Kidney glomerular epithelial cell (primary cell): ENCODE measurements around the gene C4B.
"Not testable (repeated sequence)": the region's sequence is repeated elsewhere in the genome, so short reads cannot be mapped to it uniquely, and the experiment has no call there.

Source experiments
- DNase-seq: peaks from one replicate; lab custom pipeline; 2025; lab: John Stamatoyannopoulos, UW

C4B gene

DNA sequence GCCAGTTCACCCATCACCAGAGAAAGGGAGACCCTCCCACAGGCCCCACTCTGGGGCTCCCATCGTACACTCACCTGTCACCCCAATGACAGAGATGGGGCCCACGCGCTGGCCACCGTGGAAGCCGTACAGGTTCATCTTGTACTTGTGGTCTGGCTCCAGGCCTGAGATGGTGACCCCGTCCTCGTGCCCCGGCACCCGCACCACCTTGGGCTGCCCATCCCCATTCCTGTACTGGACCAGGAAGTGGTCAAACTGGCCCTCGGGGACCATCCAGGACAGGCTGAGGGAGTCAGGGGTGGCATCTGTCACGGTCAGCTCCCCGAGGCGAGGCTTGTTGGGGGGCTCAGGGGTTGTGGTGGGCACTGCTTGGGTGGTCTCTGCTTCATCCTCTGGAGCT is 38.7 kb downstream of the C4B start:
- not testable (repeated sequence) for DNase-seq

DNA sequence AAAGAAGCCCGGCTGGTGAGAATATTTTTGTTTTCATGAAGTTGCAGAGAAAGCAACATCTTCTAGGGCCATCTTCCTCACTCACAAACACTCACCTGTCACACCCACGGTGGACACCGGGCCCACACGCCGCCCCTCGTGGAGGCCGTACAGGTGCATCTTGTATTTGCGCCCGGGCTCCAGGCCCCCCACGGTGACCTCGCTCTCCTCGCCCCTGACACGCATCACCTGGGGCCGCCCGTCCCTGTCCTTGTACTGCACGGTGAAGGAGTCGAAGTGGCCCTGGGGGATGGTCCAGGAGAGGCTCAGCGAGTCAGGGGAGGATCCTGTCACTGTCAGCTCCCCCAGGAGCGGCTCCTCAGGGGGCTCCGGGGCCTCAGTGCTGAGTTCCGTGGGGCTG is 41.2 kb downstream of the C4B start:
- DNase-seq: not testable (repeated sequence)

DNA sequence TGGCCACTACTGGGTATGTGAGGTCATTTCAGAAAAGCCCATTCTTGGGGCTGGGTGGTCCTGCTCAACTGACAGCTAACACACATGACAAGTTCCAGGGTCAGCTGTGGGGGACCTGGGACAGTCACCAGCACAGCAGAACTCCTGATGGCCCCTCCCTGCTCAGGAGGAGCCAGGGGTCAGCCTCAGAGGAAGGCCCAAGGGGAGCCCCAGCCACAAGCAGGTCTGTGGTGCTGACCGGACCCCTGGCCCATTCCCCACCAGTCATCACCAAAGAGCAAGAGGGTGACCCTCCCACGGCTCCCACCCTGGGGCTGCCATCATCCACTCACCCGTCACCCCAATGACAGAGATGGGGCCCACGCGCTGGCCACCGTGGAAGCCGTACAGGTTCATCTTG is 41.7 kb downstream of the C4B start:
- no peak for DNase-seq

DNA sequence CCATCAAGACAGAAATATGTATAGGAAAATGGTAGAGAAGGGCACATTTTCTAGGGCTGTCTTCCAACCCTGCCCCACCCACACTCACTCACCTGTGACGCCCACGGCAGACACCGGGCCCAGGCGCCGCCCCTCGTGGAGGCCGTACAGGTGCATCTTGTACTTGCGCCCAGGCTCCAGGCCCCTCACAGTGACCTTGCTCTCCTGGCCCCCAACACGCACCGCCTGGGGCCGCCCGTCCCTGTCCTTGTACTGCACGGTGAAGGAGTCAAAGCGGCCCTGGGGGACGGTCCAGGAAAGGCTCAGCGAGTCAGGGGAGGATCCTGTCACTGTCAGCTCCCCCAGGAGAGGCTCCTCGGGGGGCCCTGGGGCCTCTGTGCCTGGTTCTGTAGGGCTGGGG is 43.4 kb downstream of the C4B start:
- DNase-seq: no peak

DNA sequence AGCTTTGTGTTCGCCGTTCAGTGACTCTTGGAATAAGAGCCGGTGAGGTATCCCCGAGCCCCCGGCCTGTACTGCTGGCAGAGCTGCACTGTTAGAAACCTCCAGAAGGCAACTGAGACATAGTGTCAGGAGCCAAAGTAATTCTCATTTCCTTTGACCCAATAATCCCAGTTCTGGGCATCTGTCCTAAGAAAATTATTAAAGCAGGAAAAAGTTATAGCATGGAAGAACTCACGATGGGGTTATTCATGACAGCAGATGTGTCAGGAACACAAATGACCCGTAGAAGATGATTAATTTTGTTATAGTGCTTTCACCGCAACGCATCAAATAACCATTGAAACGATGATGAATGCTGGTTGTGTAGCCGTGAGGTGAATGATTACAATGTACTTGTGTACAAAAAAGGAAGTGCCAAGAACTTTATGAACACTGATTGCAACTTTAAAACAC is 43.9 kb downstream of the C4B start:
- no peak for DNase-seq

DNA sequence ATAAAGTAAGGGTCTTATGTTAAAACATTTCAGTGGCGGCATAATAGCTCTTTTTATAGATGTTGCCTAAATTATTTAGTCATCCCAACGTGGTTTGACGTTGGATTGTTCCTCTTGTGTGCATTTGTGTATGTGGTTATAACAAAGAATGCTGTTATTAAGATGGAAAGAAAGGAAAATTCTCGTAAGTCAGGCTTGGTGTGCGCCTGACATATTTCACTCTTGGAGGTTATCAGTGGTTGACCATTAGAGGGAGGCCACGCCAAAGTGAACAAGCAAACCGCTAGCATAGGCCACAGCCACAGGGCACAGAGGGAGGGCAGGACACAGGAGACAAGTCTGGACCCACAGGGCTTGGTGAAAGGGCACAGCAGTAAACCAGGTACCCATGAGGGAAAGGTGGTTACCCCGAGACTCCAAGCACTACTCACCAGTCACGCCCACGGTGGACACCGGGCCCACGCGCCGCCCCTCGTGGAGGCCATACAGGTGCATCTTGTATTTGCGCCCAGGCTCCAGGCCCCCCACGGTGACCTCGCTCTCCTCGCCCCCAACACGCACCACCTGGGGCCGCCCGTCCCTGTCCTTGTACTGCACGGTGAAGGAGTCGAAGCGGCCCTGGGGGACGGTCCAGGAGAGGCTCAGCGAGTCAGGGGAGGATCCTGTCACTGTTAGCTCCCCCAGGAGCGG is 46.5 kb downstream of the C4B start:
- no peak for DNase-seq

DNA sequence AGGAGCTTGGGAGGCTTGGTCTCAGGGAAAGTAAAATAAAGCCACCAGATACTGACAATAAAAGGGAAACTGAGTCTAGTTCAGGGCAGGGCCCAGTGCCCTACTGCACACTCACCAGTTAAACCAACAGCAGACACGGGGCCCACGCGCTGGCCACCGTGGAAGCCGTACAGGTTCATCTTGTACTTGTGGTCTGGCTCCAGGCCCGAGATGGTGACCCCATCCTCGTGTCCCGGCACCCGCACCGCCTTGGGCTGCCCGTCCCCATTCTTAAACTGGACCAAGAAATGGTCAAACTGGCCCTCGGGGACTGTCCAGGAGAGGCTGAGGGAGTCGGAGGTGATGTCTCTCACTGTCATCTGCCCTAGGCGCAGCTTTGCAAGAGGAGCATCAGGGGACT is 50.1 kb downstream of the C4B start:
- no peak for DNase-seq

DNA sequence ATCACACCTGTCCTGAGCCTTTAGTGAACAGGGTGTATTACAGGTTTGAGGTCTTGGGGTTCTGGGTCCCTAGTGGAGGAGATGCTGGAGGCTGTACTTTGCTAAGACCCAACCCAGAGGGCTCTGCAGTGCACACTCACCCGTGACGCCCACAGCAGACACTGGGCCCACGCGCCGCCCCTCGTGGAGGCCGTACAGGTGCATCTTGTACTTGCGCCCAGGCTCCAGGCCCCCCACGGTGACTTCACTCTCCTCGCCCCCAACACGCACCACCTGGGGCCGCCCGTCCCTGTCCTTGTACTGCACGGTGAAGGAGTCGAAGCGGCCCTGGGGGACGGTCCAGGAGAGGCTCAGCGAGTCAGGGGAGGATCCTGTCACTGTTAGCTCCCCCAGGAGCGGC is 52.9 kb downstream of the C4B start:
- not testable (repeated sequence) for DNase-seq

DNA sequence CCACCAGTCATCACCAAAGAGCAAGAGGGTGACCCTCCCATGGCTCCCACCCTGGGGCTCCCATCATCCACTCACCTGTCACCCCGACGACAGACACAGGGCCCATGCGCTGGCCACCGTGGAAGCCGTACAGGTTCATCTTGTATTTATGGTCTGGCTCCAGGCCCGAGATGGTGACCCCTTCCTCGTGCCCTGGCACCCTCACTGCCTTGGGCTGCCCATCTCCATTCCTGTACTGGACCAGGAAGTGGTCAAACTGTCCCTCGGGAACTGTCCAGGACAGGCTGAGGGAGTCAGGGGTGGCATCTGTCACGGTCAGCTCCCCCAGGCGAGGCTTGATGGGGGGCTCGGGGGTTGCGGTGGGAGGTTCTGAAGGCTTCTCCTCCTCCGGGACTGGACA is 53.7 kb downstream of the C4B start:
- not testable (repeated sequence) for DNase-seq

DNA sequence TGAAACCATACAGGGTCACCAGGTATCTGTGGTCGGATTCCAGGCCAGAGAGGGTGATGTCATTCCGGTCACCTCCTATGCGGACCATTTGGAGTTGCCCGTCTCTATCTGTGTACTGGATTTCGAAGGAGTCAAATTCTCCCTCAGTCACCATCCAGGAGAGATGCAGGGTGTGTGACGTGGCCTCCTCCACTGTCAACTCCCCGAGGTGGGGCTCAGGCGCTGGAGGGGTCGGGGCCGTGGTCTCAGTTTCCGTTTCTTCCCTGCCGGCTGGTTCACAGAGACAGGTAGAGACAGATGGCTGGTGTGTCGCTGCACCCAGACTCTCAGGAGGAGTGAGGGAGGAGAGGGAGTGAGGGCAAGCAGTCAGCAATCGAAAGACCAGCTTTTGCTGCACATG is 54.3 kb downstream of the C4B start:
- no peak for DNase-seq

DNA sequence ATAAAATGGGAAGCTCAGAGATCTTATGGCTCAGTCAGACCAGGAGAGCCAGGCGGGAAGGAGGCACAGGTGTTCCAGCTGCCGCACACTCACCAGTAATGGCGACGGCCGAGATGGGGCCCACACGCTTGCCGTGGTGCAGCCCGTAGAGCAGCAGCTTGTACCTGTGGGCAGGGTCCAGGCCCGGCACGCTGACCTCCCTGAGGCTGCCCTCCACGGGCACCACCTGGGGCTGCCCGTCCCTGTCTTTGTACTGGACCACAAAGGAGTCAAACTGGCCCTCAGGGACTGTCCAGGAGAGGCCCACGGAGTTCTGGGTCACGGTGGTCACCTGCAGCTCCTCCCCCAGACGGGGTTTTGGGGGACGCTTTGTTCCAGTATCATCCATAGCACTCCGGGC is 54.9 kb downstream of the C4B start:
- no peak for DNase-seq

DNA sequence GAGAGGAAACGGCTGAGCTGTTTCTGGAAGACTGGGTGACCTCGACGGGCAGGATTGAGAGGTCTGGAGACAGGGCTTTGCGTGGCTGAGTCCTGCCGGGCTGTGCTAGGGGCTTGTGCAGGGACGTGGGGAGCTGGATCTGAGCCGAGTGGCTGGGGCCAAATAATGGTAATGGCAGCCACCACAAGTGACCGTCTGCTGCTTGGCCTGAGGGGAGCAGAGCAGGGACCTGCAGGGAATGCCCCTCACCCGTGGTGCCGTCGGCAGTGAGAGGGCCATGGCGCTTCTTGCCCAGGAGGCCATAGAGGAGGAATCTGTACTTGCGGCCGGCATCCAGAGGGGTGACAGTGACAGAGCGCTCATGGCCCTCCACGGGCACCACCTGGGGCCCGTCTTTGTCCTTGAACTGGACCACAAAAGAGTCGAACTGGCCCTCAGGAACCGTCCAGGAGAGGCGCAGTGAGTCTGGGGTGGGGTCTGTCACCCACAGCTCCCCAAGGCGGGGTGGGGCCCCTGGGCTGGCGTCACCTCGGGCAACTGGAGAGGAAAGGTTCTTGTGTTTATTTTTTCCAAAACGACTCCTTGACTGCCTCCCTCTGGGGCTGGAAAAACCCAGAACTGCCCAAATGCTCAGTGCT is 55.4 kb downstream of the C4B start:
- no peak for DNase-seq

DNA sequence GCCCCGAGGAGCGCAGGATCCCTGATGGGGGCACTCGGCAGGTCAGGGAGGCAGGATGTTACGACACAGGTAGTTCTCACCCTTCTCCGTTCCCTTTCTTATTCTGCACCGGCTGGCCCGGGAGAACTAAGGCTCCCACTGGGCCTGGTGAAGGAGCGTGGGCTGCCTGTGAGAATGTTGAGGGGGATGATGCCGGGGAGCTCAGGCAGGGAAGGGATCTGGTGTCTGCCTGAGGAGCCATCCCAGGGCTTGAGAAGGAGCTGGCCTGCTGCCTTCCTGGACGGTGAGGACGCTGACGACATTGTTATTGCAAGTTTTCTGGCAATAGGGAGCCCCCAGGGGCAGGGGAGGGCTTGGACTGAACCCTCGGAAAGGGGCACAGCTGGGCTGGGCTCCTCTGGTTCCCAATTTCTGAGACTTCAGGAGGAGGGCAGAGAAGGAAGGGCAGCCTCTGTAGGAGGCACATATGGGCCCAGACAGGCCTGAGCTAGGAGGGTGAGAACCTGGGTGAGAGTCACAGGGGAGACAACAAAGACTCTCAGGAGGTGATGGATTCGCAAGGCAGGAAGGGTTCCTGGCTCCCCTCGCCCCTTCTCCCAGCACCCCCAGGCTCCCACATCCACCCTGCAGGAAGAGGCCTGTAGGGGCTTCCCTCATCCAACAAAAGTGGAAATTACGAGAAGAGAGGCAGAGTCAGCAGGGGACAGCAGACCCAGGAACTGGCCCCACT is 56.4 kb downstream of the C4B start:
- DNase-seq: no peak

DNA sequence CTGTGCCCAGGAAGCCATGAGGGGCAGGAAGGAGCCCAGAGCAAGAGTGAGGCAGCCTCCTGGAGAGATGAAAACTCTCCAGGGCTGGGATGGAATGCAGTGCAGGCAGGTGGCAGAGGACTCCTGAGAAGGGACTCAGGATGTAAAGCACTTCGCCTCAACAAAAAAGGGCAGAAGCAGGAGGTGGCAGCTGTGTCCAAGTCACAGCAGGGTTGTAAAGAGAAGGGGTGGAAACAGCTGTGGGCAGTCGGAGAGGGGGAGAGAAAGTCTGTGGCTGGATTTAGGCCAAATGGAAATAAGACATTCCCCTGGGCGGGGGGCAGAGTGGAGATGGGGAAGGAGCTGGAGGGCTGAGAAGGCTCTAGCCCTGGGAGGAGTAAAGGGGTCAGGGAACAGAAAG is 58.5 kb downstream of the C4B start:
- DNase-seq: no peak

DNA sequence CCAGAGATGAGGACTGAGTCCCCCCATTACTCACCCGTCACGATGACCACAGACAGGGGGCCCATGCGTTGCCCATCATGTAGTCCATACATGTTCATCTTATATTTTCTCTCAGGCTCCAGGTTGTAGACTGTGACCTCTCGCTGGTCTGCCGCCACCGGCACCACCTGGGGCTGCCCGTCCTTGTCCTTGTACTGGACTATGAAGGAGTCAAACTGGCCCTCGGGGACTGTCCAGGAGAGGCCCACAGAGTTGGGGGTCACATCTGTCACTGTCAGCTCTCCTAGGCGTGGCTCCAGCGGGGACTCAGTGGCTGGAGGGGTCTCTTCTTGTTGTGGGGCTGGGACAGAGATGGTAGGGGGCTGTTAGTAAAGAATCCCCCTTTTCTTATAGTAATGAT is 59.0 kb downstream of the C4B start:
- no peak for DNase-seq

DNA sequence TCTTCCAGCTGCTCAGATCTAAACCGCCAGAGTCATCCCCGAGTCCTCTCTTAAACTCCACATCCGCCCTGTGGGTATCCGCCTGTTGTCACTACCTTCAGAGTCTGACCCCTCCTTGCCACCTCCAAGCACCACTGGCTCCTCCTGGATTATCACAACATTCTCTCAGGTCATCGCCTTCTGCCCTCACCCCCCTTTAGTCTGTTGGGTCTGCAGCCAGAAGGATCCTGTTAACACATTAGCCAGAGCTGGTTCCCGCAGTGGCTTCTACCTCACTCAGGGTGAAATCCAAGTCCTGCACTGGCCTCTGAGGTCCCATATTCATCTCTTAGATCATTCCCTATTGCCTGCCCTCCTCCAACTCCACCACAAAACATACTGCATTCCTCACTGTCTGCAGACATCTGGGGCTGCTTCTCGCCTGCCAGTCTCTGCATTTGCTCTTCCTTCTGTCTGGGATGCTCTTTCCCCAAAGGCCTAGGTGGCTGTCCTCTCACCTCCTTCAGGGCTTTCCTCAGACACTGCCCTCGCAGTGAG is 60.5 kb downstream of the C4B start:
- peak; percentile 50 for DNase-seq

DNA sequence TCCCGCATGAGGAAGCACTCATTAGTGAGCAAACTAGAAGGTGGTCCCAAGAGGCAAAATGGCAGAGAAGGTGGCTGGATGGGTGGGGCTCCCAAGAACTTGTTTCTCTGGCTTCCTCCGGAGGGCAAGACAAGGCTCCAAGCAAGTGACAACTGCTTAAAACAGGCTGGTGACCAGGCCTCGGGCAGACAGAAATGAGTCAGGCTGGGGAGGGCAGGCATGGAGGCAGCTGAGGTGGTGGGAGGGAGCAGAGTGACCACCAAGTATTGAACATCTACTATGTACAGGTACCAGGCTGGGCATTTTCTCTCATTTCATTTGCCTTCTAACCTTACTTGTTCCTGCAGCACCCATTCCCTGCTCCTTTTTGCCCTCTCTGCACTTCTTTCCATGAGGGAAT is 61.2 kb downstream of the C4B start:
- no peak for DNase-seq

DNA sequence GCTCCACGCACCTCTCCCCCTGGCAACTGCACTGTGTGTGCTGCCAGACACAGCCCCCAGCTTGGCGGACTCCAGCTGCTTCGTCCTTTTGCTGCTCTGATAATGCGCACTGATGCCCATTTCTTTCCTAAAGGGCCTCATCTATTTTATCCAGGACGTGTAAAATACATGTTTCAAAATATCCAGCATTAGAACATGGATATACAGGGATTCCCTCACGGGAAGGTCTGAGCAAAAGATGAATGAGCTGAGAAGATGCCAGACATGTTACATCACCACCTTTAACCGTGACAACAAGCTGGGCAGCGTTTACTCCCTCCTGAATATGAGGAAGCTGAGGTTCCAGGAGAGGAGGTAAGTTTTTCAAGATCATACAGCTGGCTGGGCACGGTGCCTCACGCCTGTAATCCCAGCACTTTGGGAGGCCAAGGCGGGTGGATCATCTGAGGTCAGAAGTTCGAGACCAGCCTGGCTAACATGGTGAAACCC is 61.8 kb downstream of the C4B start:
- peak; percentile 92 for DNase-seq

DNA sequence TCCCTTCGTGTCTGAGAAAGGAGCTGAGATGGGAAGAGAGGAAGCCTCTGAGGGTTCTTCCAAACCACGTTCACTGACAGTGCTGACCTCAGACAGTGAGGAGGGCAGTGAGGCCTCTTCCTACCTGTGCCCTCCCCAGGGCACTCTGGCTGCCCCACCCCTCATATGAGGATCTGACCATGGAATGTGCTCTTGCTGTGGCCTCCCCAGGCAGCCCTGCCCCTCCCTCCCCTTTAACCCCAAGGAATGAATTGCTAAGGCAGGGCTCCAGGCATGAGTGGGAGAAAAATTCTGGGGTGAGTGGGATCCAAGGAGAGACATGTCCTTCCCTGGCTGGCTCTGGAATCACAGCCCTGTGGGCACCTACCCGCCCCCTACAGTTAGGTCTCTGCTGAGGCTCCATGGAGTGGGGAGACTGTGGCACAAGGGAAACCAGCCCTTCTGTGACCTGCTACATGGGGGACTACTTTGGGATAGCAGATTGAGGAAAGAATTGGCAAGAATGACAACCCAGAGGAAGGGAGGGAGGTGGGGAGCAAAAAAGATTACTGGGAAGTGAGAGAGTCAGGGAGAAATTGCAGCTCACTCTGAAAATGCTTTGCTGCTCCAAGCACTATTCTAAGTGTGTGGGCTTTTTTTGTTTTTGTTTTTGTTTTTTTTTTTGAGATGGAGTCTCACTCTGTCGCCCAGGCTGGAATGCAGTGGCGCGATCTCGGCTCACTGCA is 65.1 kb downstream of the C4B start:
- no peak for DNase-seq

DNA sequence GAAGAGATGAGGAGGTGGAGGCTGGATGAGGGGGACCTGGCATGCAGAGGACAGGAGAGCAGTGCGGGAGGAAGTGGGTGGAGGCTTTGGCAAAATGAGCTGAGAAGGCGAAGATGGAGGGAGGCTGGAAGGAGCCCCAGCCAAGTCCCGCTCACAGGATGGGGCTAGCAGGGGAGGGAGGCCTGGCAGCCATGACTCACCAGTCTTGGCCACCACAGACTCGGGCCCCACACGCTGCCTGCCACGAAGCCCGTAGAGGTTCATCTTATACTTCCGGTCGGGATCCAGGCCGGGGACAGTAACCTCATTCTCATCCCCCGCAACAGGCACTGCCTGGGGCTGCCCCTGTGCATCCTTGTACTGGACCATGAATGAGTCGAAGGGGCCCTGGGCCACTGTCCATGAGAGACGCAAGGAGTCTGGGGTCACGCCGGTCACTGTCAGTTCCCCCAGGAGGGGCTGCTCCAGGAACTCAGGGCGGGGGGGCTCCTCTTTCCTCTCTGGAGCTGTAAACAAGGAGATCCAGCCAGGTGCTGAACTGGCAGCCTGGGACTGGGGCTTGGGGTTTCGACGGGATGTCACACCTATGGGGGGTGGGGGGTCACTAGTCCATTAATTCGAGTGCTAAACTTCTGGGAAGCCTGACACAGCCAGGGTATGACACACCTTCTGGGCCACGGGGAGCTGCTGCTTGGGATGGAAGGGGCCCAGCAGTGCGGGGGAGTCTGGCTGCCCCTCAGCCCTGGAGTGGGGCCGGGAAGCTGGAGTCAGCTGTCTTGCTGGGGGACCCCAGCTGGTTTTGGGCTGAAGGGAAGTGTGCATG is 66.8 kb downstream of the C4B start:
- no peak for DNase-seq

DNA sequence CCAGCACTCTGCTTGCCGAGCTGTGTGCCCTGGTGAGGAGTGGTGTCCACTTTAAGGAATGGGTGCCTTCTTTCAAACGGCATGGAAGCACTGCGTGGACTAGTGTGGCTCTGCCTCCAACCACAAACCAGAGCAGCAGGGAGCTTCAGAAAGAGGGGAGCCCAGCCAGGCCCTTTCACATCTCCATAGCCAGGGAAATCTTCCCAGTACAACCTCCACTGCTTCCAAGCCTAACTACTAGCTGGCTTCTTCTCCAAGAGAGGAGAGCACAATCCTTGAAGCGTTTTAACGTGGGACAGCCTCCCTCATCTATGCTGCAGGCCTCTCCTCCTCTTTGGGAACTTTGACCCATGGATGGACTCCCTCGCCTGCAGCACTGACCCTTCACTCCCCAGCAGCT is 67.9 kb downstream of the C4B start:
- DNase-seq: no peak
